Lower leg skin (tissue), 4 donors: Measurements from ENCODE around the gene PSRC1. TPM values are rescaled to one million over a fixed set of nuclear protein-coding genes. Genes with fewer than 3 reads are reported as not detected.

Source experiments
- DNase-seq, 2 donors: peaks; one replicate each; pipeline ENCODE4 v3.0.0-alpha.2; 2019; ENCODE audit warnings: low spot score in 2 of 2
- H3K4me3 ChIP-seq: fragments of 200-600 bp; sonication (generic); 2 replicates; pipeline ENCODE4 v1.5.1; 2017; ENCODE audit warnings: mild to moderate bottlenecking, low read depth; ENCODE audit not compliant: poor library complexity, severe bottlenecking
- CTCF ChIP-seq, 3 donors: fragments of 450-650 bp; IDR thresholded peaks; one replicate each; pipeline ENCODE4 v1.5.1; 2016; ENCODE audit warnings: antibody characterized with exemption in 3 of 3, mild to moderate bottlenecking in 3 of 3, moderate library complexity in 2 of 3
- POLR2A ChIP-seq, 2 donors: fragments of 450-650 bp; IDR thresholded peaks; one replicate each; pipeline ENCODE4 v1.6.1; 2016 to 2017; ENCODE audit warnings: antibody characterized with exemption in 2 of 2, mild to moderate bottlenecking in 1 of 2, moderate library complexity in 1 of 2
- WGBS, 2 donors: methylation state at CpG; one replicate each; pipeline ENCODE4 v1.1.5; 2018; 5-methylcytosine and 5-hydroxymethylcytosine counted together
- intact Hi-C: fragments of 100-400 bp; cut with DNase I; formaldehyde crosslinking; loops from one replicate; pipeline ENCODE4 v1.15.0; 2023; ENCODE audit warnings: low total_unique reads
- total RNA-seq, 4 donors: library from RNA; depleted of rRNA; stranded (reverse); fragments of >200 nt; gene quantifications; one replicate each; pipeline ENCODE4 v1.1.0, GENCODE V29; 2016

Gene PSRC1
- total RNA-seq, result 1 to 10 TPM; 2.8 to 6.9 (median 5.3) TPM

- intact Hi-C loops, result no loop called here
- WGBS, 2 donors, result 0% methylated on average over 49 to 56 of the region's 56 CpGs
- TF ChIP-seq CTCF (IDR thresholded peaks at IDR 0.05) (no peak), POLR2A (IDR thresholded peaks at IDR 0.05) (no peak)
- DNase-seq, result peak; percentile 95 to 99
- H3K4me3 ChIP-seq, result peak within 1 kb of the TSS; percentile 42
These were observed at the start of gene PSRC1 for GRCh38 chr1:109282952-109283747. Gene PSRC1, minus strand, starts transcription at chr1:109283145.

GRCh38 chr1:109331113-109331512 is 48.2 kb upstream of the PSRC1 start:
- no peak overlapping the region for H3K4me3 ChIP-seq
- no peak for TF ChIP-seq CTCF (IDR thresholded peaks at IDR 0.05)
- TF ChIP-seq POLR2A (IDR thresholded peaks at IDR 0.05), result no peak
- no peak for DNase-seq
- intact Hi-C loops, result no loop called here

- intact Hi-C loops, result no loop called here
- DNase-seq, result no peak
- H3K4me3 ChIP-seq, result no peak overlapping the region
- TF ChIP-seq POLR2A (IDR thresholded peaks at IDR 0.05) (no peak), CTCF (IDR thresholded peaks at IDR 0.05) (no peak)
- 74 to 81% methylated on average over 5 of the region's 5 CpGs for WGBS, 2 donors
These were observed 44.3 kb upstream of the PSRC1 start for GRCh38 chr1:109327285-109327684.

GRCh38 chr1:109322974-109323373 is 40.0 kb upstream of the PSRC1 start:
- DNase-seq, result no peak
- WGBS, 2 donors, result 95 to 96% methylated on average over 6 of the region's 6 CpGs
- intact Hi-C loops, result no loop called here
- no peak overlapping the region for H3K4me3 ChIP-seq
- TF ChIP-seq POLR2A (IDR thresholded peaks at IDR 0.05) (no peak), CTCF (IDR thresholded peaks at IDR 0.05) (no peak)

GRCh38 chr1:109319114-109319513 is 36.2 kb upstream of the PSRC1 start:
- WGBS, 2 donors, result 88 to 92% methylated on average over 3 of the region's 3 CpGs
- DNase-seq, result no peak
- no peak for TF ChIP-seq CTCF (IDR thresholded peaks at IDR 0.05)
- no peak for TF ChIP-seq POLR2A (IDR thresholded peaks at IDR 0.05)
- intact Hi-C loops, result no loop called here
- no peak overlapping the region for H3K4me3 ChIP-seq

- TF ChIP-seq CTCF (IDR thresholded peaks at IDR 0.05) (no peak), POLR2A (IDR thresholded peaks at IDR 0.05) (no peak)
- 73 to 83% methylated on average over 1 of the region's 1 CpG for WGBS, 2 donors
- no peak overlapping the region for H3K4me3 ChIP-seq
- no peak for DNase-seq
- intact Hi-C loops, result loop anchor here (1.0 kb wide), 1 partner anchor 49 kb away; no protein-coding TSS in a partner anchor
These were observed 33.6 kb upstream of the PSRC1 start for GRCh38 chr1:109316506-109316905.
